Ascending aorta (tissue), 2 donors: ENCODE data around the gene ABCG5. TPM values are rescaled to one million over a fixed set of nuclear protein-coding genes. Genes with fewer than 3 reads are reported as not detected.

Experiments
- DNase-seq, 2 donors: peaks; one replicate each; pipeline ENCODE4 v3.0.0-alpha.2; 2019; ENCODE audit warnings: low spot score in 2 of 2
- H3K27ac ChIP-seq, 2 donors: fragments of 200-600 bp; sonication (generic); one replicate each; pipeline ENCODE4 v1.5.1; 2016 to 2017; ENCODE audit warnings: mild to moderate bottlenecking in 1 of 2
- H3K27me3 ChIP-seq: fragments of 200-600 bp; sonication (generic); one replicate; pipeline ENCODE4 v1.5.1; 2017
- H3K36me3 ChIP-seq, 2 donors: fragments of 200-600 bp; sonication (generic); one replicate each; pipeline ENCODE4 v1.5.1; 2016
- H3K4me1 ChIP-seq, 2 donors: fragments of 200-600 bp; sonication (generic); one replicate each; pipeline ENCODE4 v1.5.1; 2016 to 2017; ENCODE audit warnings: mild to moderate bottlenecking in 1 of 2
- H3K4me3 ChIP-seq, 2 donors: fragments of 200-600 bp; sonication (generic); one replicate each; pipeline ENCODE4 v1.5.1; 2016 to 2017; ENCODE audit warnings: mild to moderate bottlenecking in 1 of 2
- H3K9me3 ChIP-seq, 2 donors: fragments of 200-600 bp; sonication (generic); one replicate each; pipeline ENCODE4 v1.5.1; 2016
- CTCF ChIP-seq, 3 experiments: fragments of 200-600 bp in 2 of 3; fragments of 450-650 bp in 1 of 3; sonication (generic) in 2 of 3; IDR thresholded peaks; one replicate each; pipeline ENCODE4 v1.5.1; 2016 to 2019; ENCODE audit warnings: antibody characterized with exemption in 3 of 3, mild to moderate bottlenecking in 1 of 3, moderate library complexity in 1 of 3
- intact Hi-C: fragments of 100-400 bp; cut with DNase I; formaldehyde crosslinking; loops from one replicate; pipeline ENCODE4 v1.15.1; 2023
- total RNA-seq: library from RNA; depleted of rRNA; stranded (reverse); fragments of >200 nt; gene quantifications from one replicate; pipeline ENCODE4 v1.1.0, GENCODE V29; 2016

Gene ABCG5
- total RNA-seq, 1 donor from 2014 or later: 4.0 TPM

GRCh38 chr2:43791035-43791765, 47.4 kb downstream of the ABCG5 start:
- Histone ChIP-seq H3K9me3 (no peaks in the 10 kb centered on the region), H3K27me3 (no peaks in the 10 kb centered on the region), H3K4me1 (peaks cover 0 to 7% of the 10 kb centered on the region in 2 donors), H3K27ac (peak overlapping the region in 1 of 2 donors; percentile 43), H3K36me3 (peaks cover 9 to 32% of the 10 kb centered on the region in 2 donors), H3K4me3 (no peak overlapping the region)
- intact Hi-C loops: no loop called here
- no peak for TF ChIP-seq CTCF (IDR thresholded peaks at IDR 0.05)
- DNase-seq: no peak

- H3K9me3 ChIP-seq: no peaks in the 10 kb centered on the region
- no peak overlapping the region for H3K4me3 ChIP-seq
- peak overlapping the region; percentile 19 to 43 for H3K27ac ChIP-seq
- peaks cover 0 to 7% of the 10 kb centered on the region in 2 donors for H3K4me1 ChIP-seq
- H3K27me3 ChIP-seq: no peaks in the 10 kb centered on the region
- TF ChIP-seq CTCF (IDR thresholded peaks at IDR 0.05): no peak
- no peak for DNase-seq
- intact Hi-C loops: no loop called here
- H3K36me3 ChIP-seq: peaks cover 9 to 23% of the 10 kb centered on the region in 2 donors
Measured at GRCh38 chr2:43790147-43790546, 48.5 kb downstream of the ABCG5 start.

- Histone ChIP-seq H3K4me1 (peaks cover 0 to 7% of the 10 kb centered on the region in 2 donors), H3K4me3 (no peak overlapping the region), H3K27me3 (no peaks in the 10 kb centered on the region), H3K27ac (no peak overlapping the region), H3K9me3 (no peaks in the 10 kb centered on the region), H3K36me3 (peaks cover 17 to 19% of the 10 kb centered on the region in 2 donors)
- intact Hi-C loops: no loop called here
- no peak for DNase-seq
- no peak for TF ChIP-seq CTCF (IDR thresholded peaks at IDR 0.05)
Measured at GRCh38 chr2:43788646-43789045, 50.0 kb downstream of the ABCG5 start.

- H3K36me3 ChIP-seq: peaks cover 12 to 17% of the 10 kb centered on the region in 2 donors
- no peak overlapping the region for H3K27ac ChIP-seq
- no peak for DNase-seq
- H3K9me3 ChIP-seq: no peaks in the 10 kb centered on the region
- intact Hi-C loops: no loop called here
- no peak overlapping the region for H3K4me3 ChIP-seq
- H3K27me3 ChIP-seq: no peaks in the 10 kb centered on the region
- H3K4me1 ChIP-seq: peaks cover 0 to 7% of the 10 kb centered on the region in 2 donors
- no peak for TF ChIP-seq CTCF (IDR thresholded peaks at IDR 0.05)
Measured at GRCh38 chr2:43787895-43788294, 50.7 kb downstream of the ABCG5 start.

- no peak for DNase-seq
- H3K4me1 ChIP-seq: no peaks in the 10 kb centered on the region
- no peaks in the 10 kb centered on the region for H3K9me3 ChIP-seq
- TF ChIP-seq CTCF (IDR thresholded peaks at IDR 0.05): no peak
- H3K27ac ChIP-seq: no peak overlapping the region
- H3K27me3 ChIP-seq: no peaks in the 10 kb centered on the region
- no peak overlapping the region for H3K4me3 ChIP-seq
- intact Hi-C loops: no loop called here
- H3K36me3 ChIP-seq: peaks cover 4 to 18% of the 10 kb centered on the region in 2 donors
Measured at GRCh38 chr2:43778233-43778632, 60.4 kb downstream of the ABCG5 start.
